GM12872 (cell line): ENCODE measurements around the gene LDB2.

Source experiments
- CTCF ChIP-seq: IDR thresholded peaks from 3 replicates; pipeline ENCODE4 v1.5.1; 2011; ENCODE audit warnings: low read depth, mild to moderate bottlenecking, low read length, moderate library complexity; ENCODE audit not compliant: insufficient read depth

Gene LDB2

GRCh38 chr4:16894406-16894805 lies 4.0 kb downstream of the LDB2 start:
- no peak for TF ChIP-seq CTCF

GRCh38 chr4:16893141-16893651 lies 5.2 kb downstream of the LDB2 start:
- TF ChIP-seq CTCF: no peak

GRCh38 chr4:16890651-16891050 lies 7.8 kb downstream of the LDB2 start:
- TF ChIP-seq CTCF: no peak

GRCh38 chr4:16889945-16890344 lies 8.5 kb downstream of the LDB2 start:
- TF ChIP-seq CTCF: no peak

- no peak for TF ChIP-seq CTCF
Measured at GRCh38 chr4:16887887-16888286, 10.6 kb downstream of the LDB2 start.

GRCh38 chr4:16884673-16885460 lies 13.6 kb downstream of the LDB2 start:
- TF ChIP-seq CTCF: no peak

- TF ChIP-seq CTCF: no peak
Measured at GRCh38 chr4:16883806-16884205, 14.6 kb downstream of the LDB2 start.
